ENCODE measurements around the gene ATL2.
"Not testable (repeated sequence)": the region's sequence is repeated elsewhere in the genome, so short reads cannot be mapped to it uniquely, and the experiment has no call there.

The ATL2 gene

GRCh38 chr2:38394041-38394440 lies 17.0 kb upstream of the ATL2 start:
- POLR2A ChIA-PET: no interaction called here
- no peak for TF ChIP-seq CTCF (IDR thresholded peaks at IDR 0.05; ENCODE audit: insufficient read depth, low read length, missing control alignments)
- DNase-seq (ENCODE audit: low read depth, low spot score): no peak
- no peak overlapping the region for H3K4me3 ChIP-seq (ENCODE audit: low read depth, low read length)
- CTCF ChIA-PET: interaction anchor here (0.6 kb wide), 1 partner anchor 63 kb away, joined by 4 read pairs; no protein-coding TSS in a partner anchor

GRCh38 chr2:38390947-38391346 lies 13.9 kb upstream of the ATL2 start:
- no peak for DNase-seq (ENCODE audit: low read depth, low spot score)
- ChIA-PET POLR2A (no interaction called here), CTCF (interaction anchor here (1.2 to 1.6 kb wide), 2 partner anchors 15 to 409 kb away, joined by 3 to 4 read pairs; no protein-coding TSS in a partner anchor)
- TF ChIP-seq CTCF (IDR thresholded peaks at IDR 0.05; ENCODE audit: insufficient read depth, low read length, missing control alignments): no peak
- no peak overlapping the region for H3K4me3 ChIP-seq (ENCODE audit: low read depth, low read length)

GRCh38 chr2:38387887-38388286 lies 10.8 kb upstream of the ATL2 start:
- H3K4me3 ChIP-seq (ENCODE audit: low read depth, low read length): no peak overlapping the region
- no peak for DNase-seq (ENCODE audit: low read depth, low spot score)
- ChIA-PET POLR2A (no interaction called here), CTCF (no interaction called here)
- TF ChIP-seq CTCF (IDR thresholded peaks at IDR 0.05; ENCODE audit: insufficient read depth, low read length, missing control alignments): no peak

GRCh38 chr2:38386821-38387220 lies 9.7 kb upstream of the ATL2 start:
- ChIA-PET CTCF (no interaction called here), POLR2A (no interaction called here)
- H3K4me3 ChIP-seq (ENCODE audit: low read depth, low read length): no peak overlapping the region
- TF ChIP-seq CTCF (IDR thresholded peaks at IDR 0.05; ENCODE audit: insufficient read depth, low read length, missing control alignments): no peak
- no peak for DNase-seq (ENCODE audit: low read depth, low spot score)

GRCh38 chr2:38386377-38386776 lies 9.3 kb upstream of the ATL2 start:
- CTCF ChIA-PET: no interaction called here
- DNase-seq (ENCODE audit: low read depth, low spot score): no peak
- POLR2A ChIA-PET: no interaction called here
- no peak for TF ChIP-seq CTCF (IDR thresholded peaks at IDR 0.05; ENCODE audit: insufficient read depth, low read length, missing control alignments)
- H3K4me3 ChIP-seq (ENCODE audit: low read depth, low read length): no peak overlapping the region

- DNase-seq (ENCODE audit: low read depth, low spot score): no peak
- TF ChIP-seq CTCF (IDR thresholded peaks at IDR 0.05; ENCODE audit: insufficient read depth, low read length, missing control alignments): no peak
- H3K4me3 ChIP-seq (ENCODE audit: low read depth, low read length): no peak overlapping the region
- POLR2A ChIA-PET: no interaction called here
- CTCF ChIA-PET: no interaction called here
Observed at GRCh38 chr2:38384338-38384737, 7.3 kb upstream of the ATL2 start.

- H3K4me3 ChIP-seq (ENCODE audit: low read depth, low read length); DNase-seq (ENCODE audit: low read depth, low spot score); CTCF ChIA-PET; POLR2A ChIA-PET: not testable (repeated sequence)
Observed at GRCh38 chr2:38383741-38384140, 6.7 kb upstream of the ATL2 start.
